HG02970 (cell line): ENCODE measurements around the gene TMEM119.
"Not testable (repeated sequence)": the region's sequence is repeated elsewhere in the genome, so short reads cannot be mapped to it uniquely, and the experiment has no call there.

Experiments
- ATAC-seq: cut with Tn5 transposase; IDR thresholded peaks from one replicate; pipeline ENCODE4 v1.9.1; 2021; ENCODE audit warnings: mild to moderate bottlenecking, moderate library complexity, moderate number of reproducible peaks; ENCODE audit not compliant: unreplicated experiment, low FRiP score

TMEM119 gene

GRCh38 chr12:108589028-108589839, 8.7 kb downstream of the TMEM119 start:
- no peak for ATAC-seq

- no peak for ATAC-seq
Measured at GRCh38 chr12:108587826-108588225, 10.1 kb downstream of the TMEM119 start.

DNA sequence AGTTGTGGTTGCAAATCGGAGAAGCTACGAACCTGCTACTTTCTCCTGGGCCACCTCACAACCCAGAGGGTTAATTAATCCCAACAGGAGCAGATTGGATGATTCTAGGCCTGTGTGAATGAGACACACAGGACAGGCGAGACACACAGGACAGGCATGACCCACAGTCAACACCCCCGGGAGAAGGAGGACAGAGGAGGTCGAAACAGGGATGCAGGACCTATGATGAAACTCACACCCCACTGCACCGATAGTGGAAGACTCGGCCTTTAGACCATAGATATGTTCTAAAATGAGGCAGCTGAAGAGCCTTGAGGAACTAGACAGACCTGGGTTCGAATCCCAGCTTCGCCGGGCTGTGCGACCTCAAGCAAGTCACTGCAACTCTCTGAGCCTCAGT, 11.6 kb downstream of the TMEM119 start:
- ATAC-seq, result no peak

- ATAC-seq, result no peak
Measured at GRCh38 chr12:108585864-108586263, 12.0 kb downstream of the TMEM119 start.

GRCh38 chr12:108584456-108585065, 13.3 kb downstream of the TMEM119 start:
- ATAC-seq, result no peak

DNA sequence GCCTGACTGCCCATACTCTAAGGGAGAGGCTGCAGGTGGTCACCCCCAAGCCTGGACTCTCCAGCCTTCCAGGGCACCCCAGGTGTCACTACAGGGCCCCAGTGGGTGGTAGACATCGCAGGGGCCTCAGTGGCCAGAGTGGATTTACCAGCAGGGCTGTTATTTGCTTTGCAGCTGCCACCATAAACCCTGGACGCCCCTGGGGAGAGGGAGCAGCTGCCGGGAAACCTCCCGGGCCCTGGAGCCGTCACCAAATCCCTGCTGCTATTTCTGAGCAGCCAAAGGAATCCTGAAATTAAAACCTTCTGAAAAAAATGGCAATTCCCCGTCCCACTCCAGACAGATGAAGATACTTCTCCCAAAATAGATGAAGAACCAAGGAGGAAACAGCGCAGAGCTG, 13.9 kb downstream of the TMEM119 start:
- ATAC-seq, result no peak

DNA sequence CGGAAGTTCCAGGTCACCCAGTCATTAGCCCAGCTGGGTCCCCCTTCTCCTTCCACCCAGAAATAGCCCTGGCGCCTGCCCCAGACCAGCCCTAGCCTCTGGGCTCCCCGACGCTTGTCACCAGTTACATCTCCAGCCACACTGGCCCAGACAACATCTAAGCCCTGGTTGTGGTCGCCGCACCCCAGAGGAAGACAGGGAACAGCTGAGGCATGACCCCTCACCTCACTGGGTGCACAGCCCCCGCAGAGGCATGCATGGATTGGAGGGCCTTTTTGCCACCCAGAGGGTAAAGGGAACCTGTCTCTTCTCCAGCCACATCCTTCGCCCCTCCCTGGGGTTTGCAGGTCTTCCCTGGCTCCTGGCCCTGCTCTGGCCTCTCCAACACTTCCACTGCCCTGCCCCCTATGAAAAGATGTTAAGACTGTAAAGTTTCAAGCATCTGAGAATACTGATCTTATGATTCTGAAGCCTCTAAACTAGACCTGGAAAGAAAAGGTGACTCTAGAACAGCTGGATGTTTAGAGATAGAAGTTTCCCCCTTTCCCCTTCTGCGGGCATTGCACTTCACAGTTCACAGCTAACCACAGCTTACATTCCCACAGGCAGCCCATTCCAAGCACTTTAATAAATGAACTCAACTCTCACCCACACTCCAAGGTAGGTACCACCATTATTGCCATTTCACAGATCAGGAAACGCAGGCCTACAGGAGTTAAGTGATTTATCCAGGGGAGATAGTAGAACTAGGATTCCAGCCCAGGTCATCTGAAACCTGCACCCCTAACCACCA, 14.7 kb downstream of the TMEM119 start:
- no peak for ATAC-seq

- no peak for ATAC-seq
Measured at GRCh38 chr12:108582509-108582908, 15.4 kb downstream of the TMEM119 start.

GRCh38 chr12:108581311-108582227, 16.3 kb downstream of the TMEM119 start:
- no peak for ATAC-seq

- no peak for ATAC-seq
Measured at GRCh38 chr12:108580531-108580930, 17.4 kb downstream of the TMEM119 start.

GRCh38 chr12:108578813-108579212, 19.1 kb downstream of the TMEM119 start:
- no peak for ATAC-seq

DNA sequence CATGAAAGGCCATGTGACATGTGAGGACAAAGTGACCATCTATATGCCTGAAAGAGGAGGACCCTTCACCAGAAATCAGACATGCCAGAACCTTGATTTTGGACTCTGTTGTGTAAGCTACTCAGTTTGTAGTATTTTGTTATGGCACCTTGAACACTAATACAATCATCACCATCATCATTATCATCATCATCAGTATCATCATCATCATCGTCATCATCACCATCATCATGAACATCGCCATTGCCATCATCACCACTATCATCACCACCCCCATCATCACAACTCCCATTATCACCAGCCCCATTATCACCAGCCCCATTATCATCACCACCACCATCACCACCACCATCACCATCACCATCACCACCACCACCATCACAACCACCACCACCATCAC, 19.6 kb downstream of the TMEM119 start:
- no peak for ATAC-seq

- no peak for ATAC-seq
Measured at GRCh38 chr12:108577458-108577857, 20.4 kb downstream of the TMEM119 start.

GRCh38 chr12:108576660-108577234, 21.1 kb downstream of the TMEM119 start:
- ATAC-seq, result no peak

DNA sequence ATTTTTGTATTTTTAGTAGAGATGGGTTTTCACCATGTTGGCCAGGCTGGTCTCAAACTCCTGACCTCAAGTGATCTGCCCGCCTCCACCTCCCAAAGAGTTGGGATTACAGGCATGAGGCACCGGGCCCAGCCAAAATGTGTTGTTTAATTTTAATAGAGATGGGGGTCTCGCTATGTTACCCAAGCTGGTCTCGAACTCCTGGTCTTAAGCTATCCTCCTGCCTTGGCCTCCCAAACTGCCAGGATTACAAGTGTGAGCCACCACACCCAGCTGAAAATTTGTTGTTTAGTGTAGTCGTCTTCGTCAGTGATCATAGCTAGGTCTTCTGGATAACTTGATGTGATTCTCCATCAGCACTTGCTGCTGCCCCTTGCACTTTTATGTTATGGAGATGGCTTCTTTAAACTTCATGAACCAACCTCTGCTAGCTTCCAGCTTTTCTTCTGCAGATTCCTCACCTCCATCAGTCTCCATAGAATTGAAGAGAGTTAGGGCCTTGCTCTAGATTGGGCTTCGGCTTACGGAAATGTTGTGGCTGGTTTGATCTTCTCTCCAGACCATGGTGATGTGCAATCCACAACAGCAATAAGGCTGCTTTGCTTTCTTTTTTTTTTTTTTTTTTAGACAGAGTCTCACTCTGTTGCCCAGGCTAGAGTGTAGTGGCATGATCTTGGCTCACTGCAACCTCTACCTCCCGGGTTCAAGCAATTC, 22.5 kb downstream of the TMEM119 start:
- no peak for ATAC-seq

GRCh38 chr12:108574276-108574675, 23.6 kb downstream of the TMEM119 start:
- ATAC-seq, result not testable (repeated sequence)

- ATAC-seq, result no peak
Measured at GRCh38 chr12:108573317-108573716, 24.6 kb downstream of the TMEM119 start.

DNA sequence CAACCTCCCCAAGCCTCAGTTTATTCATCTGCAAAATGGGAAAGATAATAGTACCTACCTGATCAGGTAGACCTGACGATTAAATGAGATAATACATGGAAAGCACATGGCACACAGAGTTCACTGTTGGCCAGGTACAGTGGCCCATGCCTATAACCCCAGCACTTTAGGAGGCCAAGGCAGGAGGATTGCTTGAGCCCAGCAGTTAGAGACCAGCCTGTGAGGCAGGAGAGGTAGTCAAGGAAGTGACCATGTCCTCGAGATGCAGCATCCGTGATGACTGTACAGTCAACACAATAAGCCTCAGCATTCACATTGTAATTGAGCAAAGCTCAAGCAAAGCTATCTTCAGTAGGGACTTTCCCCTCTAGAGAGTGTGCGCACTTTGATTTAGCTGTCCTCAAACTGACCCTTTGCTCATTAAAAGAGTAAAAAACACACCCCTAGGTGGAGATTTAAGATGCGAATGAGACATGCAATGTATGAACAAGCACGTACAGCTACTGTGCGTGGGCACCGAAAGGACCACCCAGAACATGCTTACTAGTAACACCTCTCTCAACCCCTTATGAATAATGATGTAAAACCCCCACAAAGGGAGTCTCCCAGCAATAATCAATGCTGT, 25.6 kb downstream of the TMEM119 start:
- no peak for ATAC-seq
